ACHN (cell line): Measurements from ENCODE around the gene SH3TC1.

ENCODE experiments used
- DNase-seq: peaks from one replicate; pipeline ENCODE4 v3.0.0-alpha.2; 2015
- in situ Hi-C: cut with HindIII; loops from 2 replicates; pipeline ENCODE4 v1.10.0; 2017; ENCODE audit warnings: low sequenced_read_pairs, low pct_ligation_motif_present, low pct_unique_long_range_greater_than_20kb

SH3TC1 gene

GRCh38 chr4:8245884-8246833 lies 47.1 kb downstream of the SH3TC1 start:
- DNase-seq: no peak
- in situ Hi-C loops: no loop called here

DNA sequence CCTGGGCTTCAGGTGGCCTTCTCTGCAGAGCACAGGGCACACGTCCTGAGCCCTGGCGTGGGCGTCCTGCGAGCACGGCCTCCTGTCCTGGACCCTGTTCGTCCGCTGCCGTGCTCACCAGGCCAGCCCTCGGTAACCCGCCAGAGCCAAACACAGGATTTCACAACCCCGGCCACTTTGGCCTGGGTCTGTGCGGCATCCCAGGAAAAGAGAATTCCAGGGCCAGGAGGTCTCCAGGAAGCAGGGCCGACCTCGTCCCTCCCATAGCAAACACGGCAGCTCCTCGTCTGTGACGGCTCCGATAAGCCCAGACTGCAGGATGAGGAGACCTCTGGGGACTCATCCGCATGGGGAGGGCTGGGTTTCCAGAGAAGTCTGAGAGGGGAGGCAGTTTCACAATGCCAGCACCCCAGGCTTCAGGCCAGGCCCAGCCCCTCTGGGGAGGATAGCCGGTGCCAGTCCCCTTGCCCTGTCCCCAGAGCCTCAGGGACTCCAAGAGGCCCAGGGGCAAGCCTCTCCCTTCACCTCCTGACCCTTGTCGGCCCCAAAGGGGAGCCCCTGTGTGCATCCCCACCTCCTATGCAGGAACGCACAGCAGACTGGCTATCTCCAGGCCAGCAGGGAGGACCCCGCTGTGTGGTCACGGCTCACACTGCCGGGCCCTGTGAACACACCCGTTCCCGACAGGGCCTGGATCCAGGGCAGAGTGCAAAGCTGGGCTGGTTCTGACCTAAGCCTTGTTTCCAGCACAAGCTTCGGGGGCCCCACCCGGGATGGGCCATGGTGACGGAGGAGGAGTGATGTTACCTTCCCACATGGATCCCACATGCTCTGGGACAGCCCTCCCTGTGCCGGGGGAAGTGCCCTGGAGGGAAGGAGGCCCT lies 48.2 kb downstream of the SH3TC1 start:
- in situ Hi-C loops: no loop called here
- no peak for DNase-seq

DNA sequence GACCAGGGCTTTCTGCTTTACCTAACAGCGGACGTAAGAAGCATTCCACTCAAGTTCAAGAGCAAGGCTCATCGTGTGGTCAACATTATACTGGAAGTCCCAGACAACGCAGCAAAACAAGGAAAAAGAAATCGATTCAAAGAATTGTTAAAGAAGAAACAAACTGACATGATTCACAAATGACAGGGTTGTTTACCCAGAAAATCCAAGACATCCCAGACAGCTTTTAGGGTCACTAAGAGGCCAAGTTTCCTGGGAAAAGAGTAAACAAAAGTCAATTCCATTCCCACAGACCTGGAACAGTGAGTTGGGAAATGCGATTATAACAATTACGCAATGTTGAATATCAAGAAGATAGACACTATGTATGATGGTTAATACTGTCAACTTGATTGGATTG lies 49.0 kb downstream of the SH3TC1 start:
- DNase-seq: no peak
- in situ Hi-C loops: no loop called here

DNA sequence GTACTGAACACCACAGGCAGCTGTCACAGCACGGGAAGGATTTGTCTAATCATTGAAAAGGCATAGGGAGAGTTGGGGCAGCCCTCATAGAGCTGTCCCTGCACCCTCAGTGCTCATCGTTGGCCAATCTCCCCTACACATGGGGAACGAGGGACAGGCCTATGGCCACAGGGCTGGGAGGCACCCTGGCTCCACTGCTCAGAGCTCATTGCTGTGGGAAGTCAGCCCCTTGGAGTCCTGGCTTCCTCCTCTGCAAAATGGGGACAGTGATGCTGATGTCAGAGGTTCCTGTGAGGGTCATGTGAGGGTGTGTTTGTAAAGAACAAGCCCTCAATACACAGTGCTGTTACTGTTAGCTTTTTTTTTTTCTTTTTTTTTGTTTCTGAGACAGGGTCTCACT lies 51.1 kb downstream of the SH3TC1 start:
- DNase-seq: no peak
- in situ Hi-C loops: no loop called here

GRCh38 chr4:8250637-8251036 lies 51.5 kb downstream of the SH3TC1 start:
- in situ Hi-C loops: no loop called here
- no peak for DNase-seq

DNA sequence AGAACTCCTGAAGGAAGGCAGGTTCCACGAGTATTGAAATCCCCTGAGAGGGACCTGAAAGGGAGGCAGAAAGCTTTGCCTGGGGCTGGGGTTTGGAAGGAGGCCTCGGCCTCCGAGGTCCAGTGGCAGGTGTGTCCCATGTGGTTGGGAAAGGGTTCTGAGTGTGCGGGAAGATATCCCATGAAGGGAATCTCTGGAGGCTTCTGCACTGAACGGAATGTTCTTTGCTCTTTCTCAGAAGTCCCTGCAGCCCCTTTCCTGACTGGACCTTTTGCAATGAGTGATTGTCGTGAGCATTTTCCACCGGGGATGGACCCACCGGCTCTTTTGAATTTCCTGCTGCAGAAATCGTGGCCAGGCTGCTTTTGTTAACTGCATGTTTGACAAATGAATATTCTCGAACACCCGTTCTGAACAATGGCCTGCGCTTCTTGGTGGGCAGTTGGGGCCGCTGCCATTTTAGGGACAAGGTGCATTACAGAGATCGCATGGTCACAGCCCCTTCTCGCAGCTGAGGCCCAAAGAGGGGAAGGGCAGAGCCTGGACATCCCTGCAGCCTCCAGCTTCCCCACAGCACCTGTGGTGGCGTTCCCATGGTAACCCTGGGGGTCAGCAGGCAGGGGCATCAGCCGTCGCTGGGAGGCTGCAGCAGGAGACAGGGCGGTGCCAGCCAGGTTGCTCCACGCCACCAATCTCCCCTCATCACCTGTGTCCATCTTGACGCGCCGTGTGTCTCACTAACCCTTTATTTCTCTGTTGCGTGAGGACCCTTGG lies 52.2 kb downstream of the SH3TC1 start:
- in situ Hi-C loops: no loop called here
- no peak for DNase-seq

DNA sequence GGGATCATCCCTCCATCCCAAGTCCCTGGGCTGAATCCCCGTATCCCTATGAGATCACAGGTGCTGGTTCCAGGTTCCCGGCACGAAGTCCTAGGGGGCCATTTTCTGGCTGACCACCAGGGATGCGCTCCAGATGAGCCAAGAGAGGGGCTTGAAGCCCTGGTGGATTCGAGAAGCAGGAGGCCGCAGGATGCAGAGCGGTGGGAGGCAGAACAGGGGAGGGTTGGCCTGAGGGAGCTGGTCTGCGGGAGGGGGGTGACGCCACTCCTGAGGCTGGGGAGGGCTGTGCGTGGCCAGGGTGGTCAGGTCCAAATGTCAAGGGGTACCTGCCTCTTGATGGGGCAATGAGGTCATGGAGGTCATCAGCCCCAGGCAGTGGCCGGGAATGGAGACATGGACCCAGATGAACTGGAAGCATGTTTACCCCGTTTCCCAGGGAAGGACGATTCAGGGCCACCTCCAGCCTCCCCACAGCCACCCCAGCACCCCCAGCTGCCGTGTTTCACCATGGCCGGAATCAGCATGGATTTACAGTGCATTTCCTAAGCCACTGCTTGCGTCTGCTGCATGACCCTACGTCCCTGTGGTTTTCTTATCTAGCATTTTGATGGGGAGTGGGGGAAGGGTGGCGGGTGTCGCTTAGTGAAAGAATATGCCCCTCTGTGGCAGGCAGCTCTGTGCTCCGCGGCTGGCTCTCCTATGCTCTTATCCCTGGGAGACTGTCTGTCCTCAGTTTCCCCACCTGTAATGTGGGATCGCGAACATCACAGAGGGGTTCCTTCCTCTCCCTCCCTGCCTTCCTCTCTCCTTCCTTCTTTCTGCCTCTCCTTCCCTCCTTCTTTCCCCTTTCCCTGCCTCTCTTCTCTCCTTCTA lies 53.4 kb downstream of the SH3TC1 start:
- no peak for DNase-seq
- in situ Hi-C loops: no loop called here

DNA sequence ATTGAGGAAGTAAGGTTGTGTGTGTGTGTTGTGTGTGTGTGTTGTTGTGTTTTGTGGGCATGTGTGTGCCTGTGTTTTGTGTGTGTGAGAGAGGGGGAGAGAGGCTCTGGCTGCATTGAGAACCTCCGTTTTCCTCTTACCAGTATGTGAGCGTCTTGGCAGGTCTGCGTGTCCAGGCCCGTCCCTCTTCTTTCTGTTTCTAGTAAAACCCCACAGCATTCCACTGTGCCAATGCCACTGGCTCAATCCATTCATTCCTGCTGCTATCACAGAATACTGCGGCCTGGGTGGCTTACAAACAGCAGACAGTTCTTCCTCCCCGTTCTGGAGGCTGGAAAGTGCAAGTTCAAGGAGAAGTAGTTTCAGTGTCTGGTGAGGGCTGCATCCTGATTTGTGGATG lies 55.0 kb downstream of the SH3TC1 start:
- in situ Hi-C loops: no loop called here
- DNase-seq: no peak

GRCh38 chr4:8255698-8256441 lies 56.8 kb downstream of the SH3TC1 start:
- in situ Hi-C loops: no loop called here
- DNase-seq: no peak

- in situ Hi-C loops: no loop called here
- DNase-seq: no peak
Observed at GRCh38 chr4:8257854-8258253, 58.8 kb downstream of the SH3TC1 start.

- DNase-seq: no peak
- in situ Hi-C loops: no loop called here
Observed at GRCh38 chr4:8258552-8259212, 59.6 kb downstream of the SH3TC1 start.

- in situ Hi-C loops: no loop called here
Observed at GRCh38 chr4:8259743-8260430, 60.8 kb downstream of the SH3TC1 start.

GRCh38 chr4:8260656-8261111 lies 61.6 kb downstream of the SH3TC1 start:
- in situ Hi-C loops: no loop called here

More at GRCh38 chr4:8259743-8260430, 60.8 kb downstream of the SH3TC1 start:
- no peak for DNase-seq

GRCh38 chr4:8261851-8262535 lies 62.9 kb downstream of the SH3TC1 start:
- in situ Hi-C loops: no loop called here
- no peak for DNase-seq

More at GRCh38 chr4:8260656-8261111, 61.6 kb downstream of the SH3TC1 start:
- DNase-seq: no peak

DNA sequence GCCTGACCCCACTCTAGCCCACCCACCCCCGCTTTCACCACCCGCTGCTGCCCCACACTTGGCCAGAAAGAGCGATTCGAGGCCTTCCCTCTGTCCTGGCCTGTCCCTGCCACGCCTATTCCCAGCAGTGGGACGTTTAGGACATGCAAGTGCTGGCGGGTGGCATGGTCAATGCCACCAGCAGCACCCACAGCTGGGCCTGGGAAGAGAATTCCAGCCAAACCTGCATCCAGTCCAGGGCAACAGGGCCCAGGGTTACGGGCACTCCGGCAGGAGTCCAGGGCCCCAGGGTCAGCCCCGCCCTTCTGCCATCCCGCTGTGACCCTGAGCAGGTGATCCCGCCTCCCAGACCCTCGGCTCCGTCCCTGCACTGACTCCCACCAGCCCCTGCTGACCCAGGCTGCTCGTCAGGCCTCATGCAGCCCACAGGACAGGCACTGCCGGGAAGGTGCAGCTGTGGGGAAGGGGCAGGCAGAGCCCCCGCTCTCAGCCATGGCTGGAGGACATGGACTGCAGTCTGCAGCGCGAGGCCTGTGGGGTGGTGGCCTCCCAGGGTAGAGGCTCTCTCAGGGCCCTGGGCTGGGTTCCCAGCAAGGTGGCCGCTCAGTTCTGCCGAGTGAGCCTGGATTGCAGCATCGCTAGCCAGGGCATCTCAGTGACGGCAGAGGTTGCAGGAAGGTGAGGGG lies 63.7 kb downstream of the SH3TC1 start:
- DNase-seq: no peak
- in situ Hi-C loops: no loop called here
